Adipocyte (in vitro differentiated cells): ENCODE results near the gene KCNS1.

Source experiments
- DNase-seq: peaks from one replicate; pipeline ENCODE4 v3.0.0-alpha.2; 2015; ENCODE audit warnings: low read depth
- H3K27me3 ChIP-seq: replicated peaks from 2 replicates; pipeline ENCODE4 v1.7.0; 2013; ENCODE audit warnings: mild to moderate bottlenecking, low read length, moderate library complexity; ENCODE audit not compliant: control insufficient read depth, insufficient read depth
- H3K36me3 ChIP-seq: 2 replicates; pipeline ENCODE4 v1.7.0; 2013; ENCODE audit warnings: low read length, mild to moderate bottlenecking, moderate library complexity; ENCODE audit not compliant: control insufficient read depth, insufficient read depth, severe bottlenecking
- H3K4me1 ChIP-seq: 2 replicates; pipeline ENCODE4 v1.7.0; 2013; ENCODE audit warnings: mild to moderate bottlenecking, low read length, moderate library complexity; ENCODE audit not compliant: control insufficient read depth, insufficient read depth
- H3K4me3 ChIP-seq: 2 replicates; pipeline ENCODE4 v1.7.0; 2013; ENCODE audit warnings: mild to moderate bottlenecking, low read length, moderate library complexity
- H3K9ac ChIP-seq: 2 replicates; pipeline ENCODE4 v1.7.0; 2013; ENCODE audit warnings: mild to moderate bottlenecking, low read length, moderate library complexity
- H3K9me3 ChIP-seq: 2 replicates; pipeline ENCODE4 v1.7.0; 2013; ENCODE audit warnings: mild to moderate bottlenecking, low read length, moderate library complexity; ENCODE audit not compliant: control insufficient read depth

The KCNS1 gene

GRCh38 chr20:45059022-45059728 is 41.8 kb downstream of the KCNS1 start:
- Histone ChIP-seq H3K36me3 (peaks cover 8% of the 10 kb centered on the region), H3K9ac (no peak overlapping the region), H3K4me1 (no peaks in the 10 kb centered on the region), H3K9me3 (no peaks in the 10 kb centered on the region), H3K27me3 (no peaks in the 10 kb centered on the region), H3K4me3 (no peak overlapping the region)
- no peak for DNase-seq

- H3K36me3 ChIP-seq: peaks cover 8% of the 10 kb centered on the region
- no peak overlapping the region for H3K4me3 ChIP-seq
- H3K27me3 ChIP-seq: no peaks in the 10 kb centered on the region
- H3K4me1 ChIP-seq: peaks cover 8% of the 10 kb centered on the region
- H3K9ac ChIP-seq: no peak overlapping the region
- no peak for DNase-seq
- no peaks in the 10 kb centered on the region for H3K9me3 ChIP-seq
These were observed 42.6 kb downstream of the KCNS1 start for GRCh38 chr20:45058168-45058850.

- DNase-seq: no peak
- Histone ChIP-seq H3K9me3 (no peaks in the 10 kb centered on the region), H3K4me1 (peaks cover 15% of the 10 kb centered on the region), H3K27me3 (no peaks in the 10 kb centered on the region), H3K36me3 (peaks cover 8% of the 10 kb centered on the region), H3K9ac (no peak overlapping the region), H3K4me3 (no peak overlapping the region)
These were observed 44.3 kb downstream of the KCNS1 start for GRCh38 chr20:45056473-45057173.

GRCh38 chr20:45055056-45055455 is 45.9 kb downstream of the KCNS1 start:
- Histone ChIP-seq H3K4me3 (no peak overlapping the region), H3K9me3 (no peaks in the 10 kb centered on the region), H3K4me1 (peaks cover 15% of the 10 kb centered on the region), H3K36me3 (peaks cover 8% of the 10 kb centered on the region), H3K9ac (no peak overlapping the region), H3K27me3 (no peaks in the 10 kb centered on the region)
- DNase-seq: no peak

- H3K4me3 ChIP-seq: no peak overlapping the region
- H3K4me1 ChIP-seq: peaks cover 15% of the 10 kb centered on the region
- H3K9me3 ChIP-seq: no peaks in the 10 kb centered on the region
- no peak for DNase-seq
- peak overlapping the region; percentile 21 for H3K9ac ChIP-seq
- no peaks in the 10 kb centered on the region for H3K27me3 ChIP-seq
- peaks cover 8% of the 10 kb centered on the region for H3K36me3 ChIP-seq
These were observed 47.2 kb downstream of the KCNS1 start for GRCh38 chr20:45053430-45054351.

- H3K4me3 ChIP-seq: no peak overlapping the region
These were observed 48.1 kb downstream of the KCNS1 start for GRCh38 chr20:45052698-45053429.

GRCh38 chr20:45051204-45052060 is 49.5 kb downstream of the KCNS1 start:
- no peaks in the 10 kb centered on the region for H3K27me3 ChIP-seq
- no peak overlapping the region for H3K4me3 ChIP-seq
- H3K36me3 ChIP-seq: no peaks in the 10 kb centered on the region
- no peaks in the 10 kb centered on the region for H3K9me3 ChIP-seq
- H3K4me1 ChIP-seq: peaks cover 15% of the 10 kb centered on the region
- H3K9ac ChIP-seq: no peak overlapping the region
- DNase-seq: no peak

More at GRCh38 chr20:45052698-45053429, 48.1 kb downstream of the KCNS1 start:
- no peaks in the 10 kb centered on the region for H3K27me3 ChIP-seq
- peak; percentile 78 for DNase-seq
- peaks cover 8% of the 10 kb centered on the region for H3K36me3 ChIP-seq
- H3K9me3 ChIP-seq: no peaks in the 10 kb centered on the region
- H3K9ac ChIP-seq: peak overlapping the region; percentile 21
- peaks cover 15% of the 10 kb centered on the region for H3K4me1 ChIP-seq

- H3K27me3 ChIP-seq: no peaks in the 10 kb centered on the region
- H3K36me3 ChIP-seq: no peaks in the 10 kb centered on the region
- no peak for DNase-seq
- H3K9ac ChIP-seq: no peak overlapping the region
- H3K4me1 ChIP-seq: peaks cover 15% of the 10 kb centered on the region
- H3K4me3 ChIP-seq: no peak overlapping the region
- no peaks in the 10 kb centered on the region for H3K9me3 ChIP-seq
These were observed 50.9 kb downstream of the KCNS1 start for GRCh38 chr20:45049904-45050471.

- no peaks in the 10 kb centered on the region for H3K9me3 ChIP-seq
- H3K27me3 ChIP-seq: no peaks in the 10 kb centered on the region
- peaks cover 17% of the 10 kb centered on the region for H3K4me1 ChIP-seq
- H3K4me3 ChIP-seq: no peak overlapping the region
- no peak overlapping the region for H3K9ac ChIP-seq
- no peak for DNase-seq
- H3K36me3 ChIP-seq: no peaks in the 10 kb centered on the region
These were observed 51.5 kb downstream of the KCNS1 start for GRCh38 chr20:45049438-45049837.
